ENCODE results near the gene NFE2L2.
"Not testable (repeated sequence)": the region's sequence is repeated elsewhere in the genome, so short reads cannot be mapped to it uniquely, and the experiment has no call there.

NFE2L2 gene

DNA sequence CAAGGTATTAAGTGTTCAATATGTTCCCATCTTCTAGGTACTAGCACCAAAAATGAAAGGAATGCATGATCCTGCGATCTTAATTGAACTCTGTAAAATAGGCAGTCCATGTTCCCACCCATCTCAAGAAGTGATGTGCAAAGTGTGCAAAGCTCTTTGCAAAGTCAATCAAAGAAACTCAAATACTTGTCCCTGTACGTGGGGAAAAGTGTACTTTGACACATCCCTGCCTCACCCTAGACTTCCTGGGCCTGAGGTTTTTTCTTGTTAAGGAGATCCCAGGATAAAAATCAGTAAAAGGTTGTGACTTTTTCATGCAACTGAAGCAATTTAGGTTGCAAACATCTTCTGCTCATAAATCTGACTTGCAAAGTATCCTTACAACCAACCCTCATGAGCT, 26.6 kb downstream of the NFE2L2 start:
- no peak for DNase-seq (ENCODE audit: low read depth in 2 of 2)

GRCh38 chr2:177235855-177236437, 28.6 kb downstream of the NFE2L2 start:
- DNase-seq (ENCODE audit: low read depth in 2 of 2): no peak

DNA sequence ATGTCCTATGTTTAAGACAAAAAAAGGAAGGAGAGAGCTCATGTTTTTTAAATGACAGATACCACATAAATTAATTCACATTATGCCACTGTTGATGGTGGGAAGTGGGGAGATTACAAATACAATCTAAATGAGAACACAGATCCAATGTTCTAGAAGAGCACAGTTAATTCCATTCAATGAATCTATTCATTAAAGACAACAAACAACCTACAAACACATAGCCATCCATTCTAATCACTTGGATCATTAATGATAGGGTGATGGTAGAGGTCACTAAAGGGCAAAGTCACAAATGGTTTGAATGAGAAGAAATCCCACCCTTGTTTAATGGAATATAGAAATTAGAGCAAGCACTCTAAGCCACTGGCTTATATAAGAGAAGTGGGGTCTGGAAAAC, 30.3 kb downstream of the NFE2L2 start:
- DNase-seq (ENCODE audit: low read depth in 2 of 2): no peak

DNA sequence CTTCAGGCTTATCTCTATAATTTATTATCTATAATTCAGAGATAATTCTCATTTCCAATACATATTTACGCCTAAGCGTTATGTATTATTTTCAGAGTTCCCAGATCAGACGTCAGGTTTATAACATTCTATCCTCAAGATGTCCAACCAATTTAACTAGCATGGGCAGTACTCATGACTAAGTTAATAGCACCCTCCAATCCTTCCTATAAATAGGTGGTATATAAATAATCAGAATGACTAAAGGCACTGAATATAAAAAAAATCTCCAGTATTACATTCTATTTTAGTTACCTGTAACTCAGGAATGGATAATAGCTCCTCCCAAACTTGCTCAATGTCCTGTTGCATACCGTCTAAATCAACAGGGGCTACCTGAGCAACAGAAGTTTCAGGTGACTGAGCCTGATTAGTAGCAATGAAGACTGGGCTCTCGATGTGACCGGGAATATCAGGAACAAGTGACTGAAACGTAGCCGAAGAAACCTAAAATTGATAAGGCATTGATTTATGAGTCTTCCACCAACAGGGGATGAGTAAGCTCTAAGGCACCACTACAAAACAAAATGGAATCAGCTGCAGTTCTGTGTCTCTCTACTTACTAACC, 32.3 kb downstream of the NFE2L2 start:
- no peak for DNase-seq (ENCODE audit: low read depth in 2 of 2)

DNA sequence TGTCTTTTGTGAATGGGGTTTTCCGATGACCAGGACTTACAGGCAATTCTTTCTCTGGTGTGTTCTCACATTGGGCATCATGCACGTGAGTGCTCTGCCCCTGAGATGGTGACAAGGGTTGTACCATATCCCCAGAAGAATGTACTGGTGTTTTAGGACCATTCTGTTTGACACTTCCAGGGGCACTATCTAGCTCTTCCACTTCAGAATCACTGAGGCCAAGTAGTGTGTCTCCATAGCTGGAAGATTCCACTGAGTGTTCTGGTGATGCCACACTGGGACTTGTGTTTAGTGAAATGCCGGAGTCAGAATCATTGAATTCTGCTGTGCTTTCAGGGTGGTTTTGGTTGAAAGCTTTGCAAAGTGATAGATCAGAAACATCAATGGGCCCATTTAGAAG, 33.3 kb downstream of the NFE2L2 start:
- no peak for DNase-seq (ENCODE audit: low read depth in 2 of 2)

DNA sequence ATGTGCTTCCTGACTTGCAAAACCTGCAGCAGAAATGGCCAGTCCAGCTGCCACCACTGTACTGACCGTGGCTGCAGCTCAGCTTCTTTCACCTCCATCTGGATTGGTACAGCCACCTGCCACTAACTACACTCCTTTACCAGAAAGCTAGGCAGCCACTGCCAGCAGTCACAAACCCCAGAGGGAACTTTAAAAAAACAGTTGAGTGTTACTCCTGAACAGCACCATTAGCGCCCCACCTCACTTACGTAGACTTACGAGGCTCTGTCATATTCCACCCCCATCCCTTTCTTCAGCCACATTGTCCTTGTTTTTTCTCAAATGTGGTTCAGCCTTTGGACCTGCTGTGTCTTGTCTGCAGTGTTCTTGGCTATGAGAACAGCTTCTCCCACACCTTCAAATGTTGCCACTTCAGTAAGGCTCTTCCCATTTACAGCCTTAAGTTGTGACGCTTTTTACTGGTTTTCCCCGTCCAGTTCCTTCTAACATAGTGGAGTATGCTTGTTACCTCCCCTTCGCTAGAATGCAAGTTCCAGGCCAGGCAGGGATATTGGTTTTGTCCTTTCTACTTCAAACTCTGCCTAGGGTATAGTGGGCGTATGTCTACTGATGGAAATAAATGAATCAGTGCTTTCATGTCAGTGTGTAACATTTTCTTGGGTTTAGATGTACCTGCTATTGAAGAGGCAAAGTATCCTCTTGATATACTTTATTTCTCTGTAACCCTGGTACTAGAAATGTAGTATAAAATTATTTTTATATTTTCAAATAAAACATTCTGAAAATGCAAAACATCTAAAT, 34.9 kb downstream of the NFE2L2 start:
- DNase-seq (ENCODE audit: low read depth in 2 of 2): no peak

GRCh38 chr2:177225965-177226360, 38.6 kb downstream of the NFE2L2 start:
- DNase-seq (ENCODE audit: low read depth in 2 of 2): no peak

DNA sequence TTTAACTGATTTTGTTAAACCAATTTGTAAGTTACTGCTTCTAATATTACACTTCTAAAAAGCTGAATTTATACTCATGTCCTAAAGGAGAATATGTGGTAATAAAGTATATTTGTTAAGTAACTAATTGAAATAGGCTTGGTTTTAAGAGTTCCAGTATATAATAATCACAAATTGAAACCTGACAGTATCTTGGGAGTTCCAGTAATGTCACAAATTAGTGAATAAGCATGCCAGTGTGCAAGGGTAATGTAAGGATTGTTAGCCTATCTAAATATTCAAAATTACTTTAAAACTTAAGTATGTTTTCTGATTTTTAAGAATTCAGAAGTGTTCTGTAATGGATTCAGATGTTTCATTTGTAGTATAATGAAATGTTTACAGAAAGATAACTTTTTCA, 41.1 kb downstream of the NFE2L2 start:
- DNase-seq (ENCODE audit: low read depth in 2 of 2): not testable (repeated sequence)

DNA sequence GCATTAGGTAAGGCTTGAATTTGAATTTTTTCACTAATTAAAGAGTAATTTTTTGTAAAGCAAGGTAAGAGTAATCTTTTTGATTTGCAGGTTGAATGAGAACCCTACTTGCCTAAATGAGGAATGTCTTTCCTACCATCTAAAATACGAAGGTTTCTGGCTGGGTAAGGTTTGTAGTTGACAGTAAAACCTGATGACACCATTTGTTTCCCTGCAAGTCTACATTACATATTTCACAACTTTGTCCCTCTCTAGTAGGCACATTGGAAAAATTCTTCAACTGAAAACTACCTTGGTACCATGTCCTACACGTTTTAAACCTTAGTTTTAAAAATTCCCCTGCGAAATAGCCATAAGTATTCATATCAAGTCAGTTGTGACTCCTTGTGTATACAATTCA, 42.6 kb downstream of the NFE2L2 start:
- no peak for DNase-seq (ENCODE audit: low read depth in 2 of 2)

- DNase-seq (ENCODE audit: low read depth in 2 of 2): no peak
Measured at GRCh38 chr2:177221534-177221933, 43.0 kb downstream of the NFE2L2 start.

- DNase-seq (ENCODE audit: low read depth in 2 of 2): not testable (repeated sequence)
Measured at GRCh38 chr2:177219787-177220186, 44.7 kb downstream of the NFE2L2 start.

GRCh38 chr2:177217247-177217843, 47.2 kb downstream of the NFE2L2 start:
- DNase-seq (ENCODE audit: low read depth in 2 of 2): no peak

GRCh38 chr2:177212891-177213856, 51.4 kb downstream of the NFE2L2 start:
- DNase-seq (ENCODE audit: low read depth in 2 of 2): peak; percentile 73 to 88

GRCh38 chr2:177212106-177212890, 52.2 kb downstream of the NFE2L2 start, which contains the start of gene HNRNPA3:
HNRNPA3 (plus strand) TSS chr2:177212794; CDS start chr2:177212800, 6 bp downstream.
- DNase-seq (ENCODE audit: low read depth in 2 of 2): peak; percentile 98 to 99

- no peak for DNase-seq (ENCODE audit: low read depth in 2 of 2)
Measured at GRCh38 chr2:177211576-177212105, 52.9 kb downstream of the NFE2L2 start.

DNA sequence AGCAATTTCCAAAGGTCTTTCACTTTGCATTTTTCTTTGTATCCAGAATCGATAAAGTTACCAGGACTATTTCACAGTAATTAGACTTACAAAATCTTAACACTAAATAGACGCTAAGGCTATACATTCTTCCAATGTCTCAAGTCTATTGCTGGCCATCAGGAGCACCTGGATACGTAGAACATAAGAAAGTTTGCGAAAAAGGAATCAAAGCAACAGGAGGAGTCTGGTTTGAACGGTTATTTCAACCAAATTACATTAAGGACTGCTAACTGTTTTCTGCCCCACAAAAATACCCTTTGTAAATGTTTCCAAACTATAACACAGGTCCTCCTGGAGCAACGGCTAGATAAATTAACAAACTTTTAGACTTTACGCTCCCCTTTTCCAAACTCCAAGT, 53.4 kb downstream of the NFE2L2 start:
- DNase-seq (ENCODE audit: low read depth in 2 of 2): no peak

- no peak for DNase-seq (ENCODE audit: low read depth in 2 of 2)
Measured at GRCh38 chr2:177207101-177207500, 57.4 kb downstream of the NFE2L2 start.

- DNase-seq (ENCODE audit: low read depth in 2 of 2): no peak
Measured at GRCh38 chr2:177204417-177204816, 60.1 kb downstream of the NFE2L2 start.

GRCh38 chr2:177201919-177202346, 62.6 kb downstream of the NFE2L2 start:
- DNase-seq (ENCODE audit: low read depth in 2 of 2): no peak

DNA sequence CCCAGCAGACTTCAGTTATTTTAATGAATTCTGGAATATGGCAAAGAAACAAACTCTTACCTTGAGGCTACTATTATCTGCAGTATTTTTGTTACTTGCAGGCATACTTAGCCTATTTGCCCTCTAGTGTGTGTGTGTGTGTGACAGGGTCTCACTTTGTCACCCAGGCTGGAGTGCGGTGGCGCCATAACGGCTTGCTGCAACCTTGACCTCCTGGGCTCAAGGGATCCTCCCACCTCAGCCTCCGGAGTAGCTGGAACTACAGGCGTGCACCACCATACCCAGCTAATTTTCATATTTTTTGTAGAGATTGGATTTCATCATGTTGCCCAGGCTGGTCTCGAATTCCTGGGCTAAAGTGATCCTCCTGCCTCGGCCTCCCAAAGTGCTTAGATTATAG, 64.1 kb downstream of the NFE2L2 start:
- not testable (repeated sequence) for DNase-seq (ENCODE audit: low read depth in 2 of 2)

All from stimulated activated CD4-positive, alpha-beta T cell treated with anti-CD3 and anti-CD28 coated beads, Interleukin-1b, Interleukin-23, amount 100 ng/mL, for 1 hour (primary cell).